K562 (cell line): Measurements from ENCODE around the gene CCR2. TPM values are rescaled to one million over a fixed set of nuclear protein-coding genes. Genes with fewer than 3 reads are reported as not detected.

Experiments used
- IRF9 ChIP-seq: fragments of 450-650 bp; IDR thresholded peaks from 2 replicates; pipeline ENCODE4 v1.6.1; 2016; ENCODE audit warnings: missing biosample characterization, missing genetic modification characterization
- JUND ChIP-seq, 2 experiments: IDR thresholded peaks; 2 replicates in 1 of 2; 3 replicates in 1 of 2; pipeline ENCODE4 v1.6.1; 2011; ENCODE audit warnings: borderline replicate concordance in 2 of 2, low read depth in 2 of 2, low read length in 2 of 2, improper control_type of control experiment in 1 of 2, missing biosample characterization in 1 of 2, missing genetic modification characterization in 1 of 2, missing genetic modification reagents in 1 of 2
- NRF1 ChIP-seq, 2 experiments: fragments of 450-650 bp; IDR thresholded peaks in 1 of 2; conservative IDR thresholded peaks in 1 of 2; 2 replicates each; pipeline ENCODE4 v1.6.1; 2014; ENCODE audit warnings: mild to moderate bottlenecking in 2 of 2
- RREB1 ChIP-seq: fragments of 250-450 bp; sonication (Bioruptor Pico); IDR thresholded peaks from 2 replicates; pipeline ENCODE4 v1.4.0; 2020
- ZNF639 ChIP-seq, 2 experiments: fragments of 200-800 bp in 1 of 2; sonication (Bioruptor generic) in 1 of 2; sonication (generic) in 1 of 2; formaldehyde crosslinking in 1 of 2; IDR thresholded peaks in 1 of 2; conservative IDR thresholded peaks in 1 of 2; 2 replicates each; pipeline versions ENCODE4 v1.5.0 to v1.6.1; 2016 to 2020; ENCODE audit warnings: missing compliant biosample characterization in 1 of 2, missing genetic modification characterization in 1 of 2, missing genetic modification reagents in 1 of 2
- polyA plus RNA-seq, 8 experiments: library from polyadenylated mRNA; depleted of rRNA in 4 of 8; stranded (reverse) in 5 of 8; unstranded in 3 of 8; fragments of >200 nt; fragmentation: Nextera tagmentation in 2 of 8; fragmentation: Illumina TruSeq in 1 of 8; extraction: Ambion mirVana in 2 of 8; extraction: Trizol in 1 of 8; gene quantifications; 2 replicates each; pipeline versions ENCODE4 v1.2.1 to v1.2.3, GENCODE V29; 2011 to 2014; ENCODE audit warnings: inconsistent platforms in 1 of 8, missing spikeins in 1 of 8
- total RNA-seq, 7 experiments: library from RNA; depleted of rRNA in 6 of 7; stranded (reverse); fragments of >200 nt in 6 of 7; fragmentation: Illumina TruSeq in 2 of 7; extraction: Trizol in 2 of 7; gene quantifications; 2 replicates each; pipeline versions ENCODE4 v1.2.1 to v1.2.3, GENCODE V29; 2011 to 2021; ENCODE audit warnings: low replicate concordance in 1 of 7

The CCR2 gene
- total and polyA plus RNA-seq, 9 of the 15 experiments (the other 6 are each of a cell fraction or from before 2014, with no cell fraction given) = not detected

- TF ChIP-seq RREB1 = no peak
- TF ChIP-seq JUND (IDR thresholded peaks at IDR 0.05; ENCODE audit: borderline replicate concordance, low read depth, low read length) = no peak
- TF ChIP-seq JUND (tag; IDR thresholded peaks at IDR 0.05; ENCODE audit: borderline replicate concordance, low read depth, low read length) = no peak
- TF ChIP-seq NRF1 (conservative IDR thresholded peaks at IDR 0.05 in 1 of 2, IDR thresholded peaks at IDR 0.05 in 1 of 2) = no peak
- TF ChIP-seq ZNF639 (CRISPR knock-in tag; conservative IDR thresholded peaks at IDR 0.05 in 1 of 2, IDR thresholded peaks at IDR 0.05 in 1 of 2) = no peak
- no peak for TF ChIP-seq IRF9 (tag)
These were observed 18.4 kb upstream of the CCR2 start (continued) for GRCh38 chr3:46335541-46335940.
